GM12873 (cell line): ENCODE data around the gene TMC2.

ENCODE experiments used
- TF ChIP-seq, protein P1 (sequence below): IDR thresholded peaks from 2 replicates; pipeline ENCODE4 v1.5.1; 2012; ENCODE audit warnings: low read depth, mild to moderate bottlenecking, moderate library complexity, low read length, control low read depth; ENCODE audit not compliant: insufficient read depth; ENCODE audit errors: missing control alignments

TMC2 gene

DNA sequence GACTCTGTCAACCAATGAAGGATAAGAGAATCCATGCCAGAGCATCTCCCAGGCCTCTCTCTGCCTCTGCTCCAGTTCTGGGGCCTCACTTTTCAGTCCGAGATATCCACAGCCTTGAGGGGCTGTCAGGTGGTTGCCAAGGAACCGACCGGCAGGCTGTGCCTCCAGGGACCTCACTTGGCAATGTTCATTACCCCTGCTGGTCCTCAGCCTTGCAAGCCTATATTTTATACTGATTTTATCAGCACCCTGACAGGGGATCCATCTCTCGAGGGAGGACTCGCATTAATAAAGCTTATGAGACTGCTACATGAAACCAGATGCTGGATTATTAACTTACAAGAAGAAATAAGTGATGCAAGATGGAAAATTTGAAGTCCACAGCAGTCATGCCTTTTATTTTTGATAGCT, 39.9 kb downstream of the TMC2 start:
- TF ChIP-seq, protein P1, sequence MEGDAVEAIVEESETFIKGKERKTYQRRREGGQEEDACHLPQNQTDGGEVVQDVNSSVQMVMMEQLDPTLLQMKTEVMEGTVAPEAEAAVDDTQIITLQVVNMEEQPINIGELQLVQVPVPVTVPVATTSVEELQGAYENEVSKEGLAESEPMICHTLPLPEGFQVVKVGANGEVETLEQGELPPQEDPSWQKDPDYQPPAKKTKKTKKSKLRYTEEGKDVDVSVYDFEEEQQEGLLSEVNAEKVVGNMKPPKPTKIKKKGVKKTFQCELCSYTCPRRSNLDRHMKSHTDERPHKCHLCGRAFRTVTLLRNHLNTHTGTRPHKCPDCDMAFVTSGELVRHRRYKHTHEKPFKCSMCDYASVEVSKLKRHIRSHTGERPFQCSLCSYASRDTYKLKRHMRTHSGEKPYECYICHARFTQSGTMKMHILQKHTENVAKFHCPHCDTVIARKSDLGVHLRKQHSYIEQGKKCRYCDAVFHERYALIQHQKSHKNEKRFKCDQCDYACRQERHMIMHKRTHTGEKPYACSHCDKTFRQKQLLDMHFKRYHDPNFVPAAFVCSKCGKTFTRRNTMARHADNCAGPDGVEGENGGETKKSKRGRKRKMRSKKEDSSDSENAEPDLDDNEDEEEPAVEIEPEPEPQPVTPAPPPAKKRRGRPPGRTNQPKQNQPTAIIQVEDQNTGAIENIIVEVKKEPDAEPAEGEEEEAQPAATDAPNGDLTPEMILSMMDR, result no peak

DNA sequence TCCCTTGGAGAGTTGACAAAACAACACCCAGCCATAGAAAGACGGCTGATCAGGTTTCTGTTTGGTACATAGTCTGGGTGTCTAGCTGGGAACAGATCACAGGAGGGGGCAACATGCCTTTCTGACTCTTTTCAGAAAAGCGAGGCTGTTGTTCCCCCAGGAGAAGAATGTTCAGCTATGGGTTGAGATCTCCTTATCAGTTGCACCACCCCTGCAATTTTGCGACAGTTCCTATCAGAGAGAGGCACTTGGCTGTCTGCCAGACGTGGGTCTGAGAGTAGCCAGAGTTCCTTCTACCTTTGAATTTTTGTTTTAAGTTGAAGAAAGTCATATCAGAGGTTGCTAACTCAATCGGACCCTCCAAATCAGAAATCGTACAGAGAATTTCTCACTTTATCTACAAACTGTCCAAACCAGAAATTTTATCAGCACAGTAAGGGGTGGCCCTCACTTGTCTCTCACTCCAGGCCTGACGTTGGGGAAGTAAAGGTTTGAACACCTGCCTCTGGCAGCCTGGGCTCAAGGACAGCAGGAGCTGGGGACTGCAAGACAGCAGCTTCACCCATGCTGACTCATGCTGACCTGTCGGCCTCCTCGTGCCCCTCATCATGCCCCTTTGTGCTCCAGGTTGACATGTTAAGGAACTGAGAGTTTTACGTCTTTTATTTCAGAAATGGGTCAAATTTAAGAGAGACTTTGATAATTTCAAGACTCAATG, 42.3 kb downstream of the TMC2 start:
- TF ChIP-seq, protein P1, result no peak

- TF ChIP-seq, protein P1, result no peak
Measured at GRCh38 chr20:2585811-2586210, 49.4 kb downstream of the TMC2 start.

GRCh38 chr20:2593756-2594155, 57.4 kb downstream of the TMC2 start:
- TF ChIP-seq, protein P1, result no peak

DNA sequence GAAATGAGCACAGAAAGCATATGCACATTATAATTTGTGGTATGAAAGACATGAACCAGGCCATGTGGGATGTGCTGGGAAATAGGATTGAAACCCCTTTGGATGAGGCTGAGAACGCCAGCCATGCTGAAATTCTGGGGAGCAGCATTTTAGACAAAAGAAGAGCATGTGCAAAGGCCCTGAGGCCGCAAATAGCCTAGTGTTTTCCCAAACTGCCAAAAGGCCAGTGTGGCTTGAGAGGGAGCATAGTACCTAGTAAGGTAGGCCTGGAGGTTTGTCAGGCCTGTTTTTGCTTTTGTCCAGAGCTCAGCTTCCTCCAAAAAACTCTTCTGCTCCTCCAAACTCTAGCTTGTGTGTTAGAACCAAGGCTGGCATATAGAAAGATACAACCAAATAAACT, 58.7 kb downstream of the TMC2 start:
- TF ChIP-seq, protein P1, result no peak

DNA sequence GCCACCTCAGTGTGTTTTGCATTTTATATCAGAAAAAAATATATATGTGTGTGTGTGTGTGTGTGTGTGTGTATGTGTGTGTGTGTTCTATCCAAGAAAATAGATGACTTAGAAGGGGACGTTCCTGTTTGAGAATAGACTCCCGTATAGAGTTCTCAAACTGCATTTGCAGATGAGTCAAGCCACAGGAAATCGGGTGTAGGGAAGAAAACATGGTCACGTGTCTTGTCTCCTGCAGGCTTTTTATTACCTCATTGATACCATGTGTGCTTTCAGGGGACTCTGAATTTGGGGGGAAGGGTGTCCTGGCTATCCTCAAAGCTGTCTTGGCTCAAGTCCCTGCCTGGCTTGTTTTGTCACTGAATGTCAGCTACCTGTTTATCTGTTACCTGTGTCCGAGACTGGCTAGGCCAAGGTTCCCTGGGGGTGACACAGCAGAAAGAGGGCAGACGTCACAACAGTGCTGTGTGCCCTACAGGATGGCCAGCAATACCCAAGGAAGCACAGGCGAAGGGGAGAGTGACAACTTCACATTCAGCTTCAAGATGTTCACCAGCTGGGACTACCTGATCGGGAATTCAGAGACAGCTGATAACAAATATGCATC, 60.4 kb downstream of the TMC2 start:
- TF ChIP-seq, protein P1, result no peak

DNA sequence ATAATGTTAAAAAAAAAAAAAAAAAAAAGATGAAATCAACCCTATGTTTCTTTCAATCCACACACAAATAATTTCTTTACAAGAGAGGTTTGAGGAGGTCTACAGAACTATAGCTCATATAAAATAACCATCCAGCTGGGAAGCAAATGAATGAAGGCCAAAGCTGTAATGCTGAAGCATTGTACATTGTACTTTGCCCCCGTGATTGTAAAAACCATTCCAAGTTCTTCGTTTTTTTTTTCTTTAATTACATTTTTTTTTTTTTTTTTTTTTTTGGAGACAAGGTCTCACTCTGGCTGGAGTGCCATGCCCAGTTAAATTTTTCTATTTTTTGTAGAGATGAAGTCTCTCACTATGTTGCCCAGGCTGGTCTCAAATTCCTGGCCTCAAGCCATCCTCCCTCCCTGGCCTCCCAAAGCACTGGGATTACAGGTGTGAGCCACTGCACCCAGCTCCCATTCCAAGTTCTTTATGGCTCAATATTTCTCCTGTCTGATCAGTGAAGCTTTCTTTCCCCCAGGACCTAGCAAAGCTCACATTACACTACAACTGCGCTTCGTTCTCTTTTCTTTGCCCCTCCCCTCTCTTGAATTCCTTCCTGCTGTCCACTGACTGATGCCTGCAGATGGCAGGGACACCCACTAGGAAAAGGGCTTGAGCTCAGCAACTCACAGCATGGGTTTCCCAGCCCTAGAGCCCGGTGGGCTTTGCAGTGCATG, 63.1 kb downstream of the TMC2 start:
- TF ChIP-seq, protein P1, result no peak
